RPMI7951 (cell line): ENCODE measurements around the gene LMLN. TPM values are rescaled to one million over a fixed set of nuclear protein-coding genes. Genes with fewer than 3 reads are reported as not detected.
"Not testable (repeated sequence)": the region's sequence is repeated elsewhere in the genome, so short reads cannot be mapped to it uniquely, and the experiment has no call there.

ENCODE experiments used
- DNase-seq: peaks from one replicate; pipeline ENCODE4 v3.0.0-alpha.2; 2012; ENCODE audit warnings: low read depth
- total RNA-seq: library from RNA; depleted of rRNA; stranded (reverse); fragments of >200 nt; shearing (Covaris generic); gene quantifications from 2 replicates; pipeline ENCODE4 v1.2.3, GENCODE V29; 2014

Gene LMLN
- total RNA-seq, 1 experiment from 2014 or later = 4.4 TPM

- no peak for DNase-seq
These were observed 67.2 kb downstream of the LMLN start for GRCh38 chr3:198027045-198027798.

DNA sequence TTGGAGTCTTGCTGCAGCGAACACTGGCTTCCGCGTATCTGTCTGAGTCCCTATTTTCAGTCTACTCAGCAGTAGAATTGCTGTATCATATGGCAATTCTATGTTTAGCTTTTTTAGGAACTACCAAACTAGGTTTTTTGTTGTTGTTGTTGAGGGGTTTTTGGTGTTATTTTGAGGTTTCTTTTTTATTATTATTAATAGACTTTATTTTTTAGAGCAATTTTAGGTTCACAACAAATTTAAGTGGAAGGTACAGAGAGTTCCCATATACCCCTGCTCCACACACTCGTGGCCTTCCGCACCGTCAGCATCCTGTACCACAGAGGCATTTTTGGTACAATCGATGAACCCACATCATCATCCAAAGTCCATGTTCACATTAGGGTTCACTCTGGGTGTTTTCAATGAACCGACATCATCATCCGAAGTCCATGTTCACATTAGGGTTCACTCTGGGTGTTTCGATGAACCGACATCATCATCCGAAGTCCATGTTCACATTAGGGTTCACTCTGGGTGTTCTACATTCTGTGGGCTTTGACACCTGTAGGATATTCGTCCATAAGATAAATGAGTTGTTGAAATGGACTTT is 67.9 kb downstream of the LMLN start:
- DNase-seq = no peak

GRCh38 chr3:198028718-198029117 is 68.7 kb downstream of the LMLN start:
- no peak for DNase-seq

GRCh38 chr3:198030125-198030524 is 70.1 kb downstream of the LMLN start:
- DNase-seq = no peak

- no peak for DNase-seq
These were observed 70.7 kb downstream of the LMLN start for GRCh38 chr3:198030726-198031125.

- no peak for DNase-seq
These were observed 72.3 kb downstream of the LMLN start for GRCh38 chr3:198032039-198032936.

DNA sequence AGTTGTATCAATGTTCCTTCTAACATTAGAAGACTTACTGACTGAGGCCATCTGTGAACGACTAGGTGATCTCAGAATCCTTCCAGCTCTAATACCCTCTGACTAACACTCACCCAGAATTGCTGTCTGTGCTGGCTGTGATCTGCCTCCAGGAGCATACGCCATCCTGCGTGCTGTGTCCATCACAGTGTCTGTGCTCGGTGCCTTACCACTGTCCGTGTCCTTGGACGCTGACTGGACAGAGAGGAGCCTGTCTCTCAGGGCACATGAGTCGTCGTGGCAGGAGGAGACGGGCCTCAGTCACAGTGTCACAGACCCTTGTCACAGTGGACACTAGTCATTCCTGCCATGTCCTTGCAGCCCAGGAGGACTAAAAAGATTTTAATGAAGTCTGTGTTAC is 83.1 kb downstream of the LMLN start:
- no peak for DNase-seq

DNA sequence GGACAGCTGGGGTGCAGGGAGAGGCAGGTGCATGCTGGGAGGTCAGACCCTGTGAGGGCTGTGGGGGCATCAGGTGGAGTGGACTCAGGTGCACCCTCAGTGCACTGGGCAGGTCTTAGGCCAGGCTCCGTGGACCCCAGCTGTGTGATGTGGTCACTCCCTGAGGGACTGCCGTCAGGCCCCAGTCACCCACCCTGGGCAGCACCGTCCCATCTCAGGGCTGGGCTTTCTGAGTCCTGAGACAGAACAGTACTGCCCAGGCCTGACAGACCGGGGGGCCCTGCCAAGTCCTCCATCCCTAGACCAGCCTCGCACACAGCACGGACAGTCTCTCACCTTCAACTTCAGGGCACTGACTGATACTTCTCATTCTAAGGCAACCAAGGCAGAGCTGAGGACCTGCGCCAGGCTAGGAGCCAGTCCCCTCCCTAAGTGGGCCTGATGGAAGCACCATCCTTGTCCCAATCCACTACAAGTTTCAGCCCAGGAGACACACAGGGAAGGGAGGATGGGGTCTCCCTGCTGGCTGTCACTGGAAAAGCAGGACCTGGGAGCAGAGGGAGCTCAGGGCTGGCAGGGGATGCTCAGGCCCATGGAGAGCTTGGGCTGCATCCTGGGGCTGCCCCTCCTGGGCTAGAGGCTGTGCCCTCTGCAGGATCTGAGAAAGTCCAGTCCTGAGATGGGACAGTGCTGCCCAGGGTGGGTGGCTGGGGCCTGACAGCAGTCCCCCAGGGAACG is 86.3 kb downstream of the LMLN start:
- DNase-seq = no peak

DNA sequence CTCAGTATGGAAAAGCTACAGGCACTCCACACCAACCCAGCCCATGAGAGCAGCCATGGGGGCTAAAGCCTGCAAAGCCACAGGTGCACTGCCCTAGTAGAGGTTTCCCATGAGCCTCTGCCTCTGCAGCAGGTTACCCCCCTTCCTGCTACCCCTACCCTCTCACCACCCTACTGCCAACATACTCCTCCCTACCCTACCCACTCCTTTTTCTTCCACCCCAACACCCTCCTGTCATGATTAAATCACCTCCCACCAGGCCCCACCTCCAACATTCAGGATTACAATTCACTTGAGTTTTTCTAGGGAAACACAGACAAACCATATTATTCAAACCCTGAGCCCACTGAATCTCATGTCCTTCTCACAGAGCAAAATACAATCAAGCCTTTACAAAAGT is 88.4 kb downstream of the LMLN start:
- no peak for DNase-seq

DNA sequence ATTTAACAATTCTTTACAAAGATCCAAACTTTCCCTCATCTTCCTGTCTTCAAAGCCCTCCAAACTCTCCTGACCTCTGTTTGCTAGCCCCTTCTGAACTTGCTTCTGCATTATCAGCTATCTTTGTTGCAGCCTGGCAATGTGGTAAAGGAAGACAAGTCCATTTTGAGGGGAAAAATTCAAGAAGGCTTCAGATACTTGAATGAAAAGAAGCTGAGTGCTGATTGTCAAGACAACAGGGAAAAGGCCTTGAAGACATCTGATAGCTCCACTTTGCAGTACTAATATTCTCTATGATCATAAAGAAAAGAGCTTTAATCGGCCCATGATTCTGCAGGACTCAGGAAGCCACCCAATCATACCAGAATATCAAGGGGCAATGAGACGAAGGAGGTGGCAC is 91.8 kb downstream of the LMLN start:
- DNase-seq = no peak

DNA sequence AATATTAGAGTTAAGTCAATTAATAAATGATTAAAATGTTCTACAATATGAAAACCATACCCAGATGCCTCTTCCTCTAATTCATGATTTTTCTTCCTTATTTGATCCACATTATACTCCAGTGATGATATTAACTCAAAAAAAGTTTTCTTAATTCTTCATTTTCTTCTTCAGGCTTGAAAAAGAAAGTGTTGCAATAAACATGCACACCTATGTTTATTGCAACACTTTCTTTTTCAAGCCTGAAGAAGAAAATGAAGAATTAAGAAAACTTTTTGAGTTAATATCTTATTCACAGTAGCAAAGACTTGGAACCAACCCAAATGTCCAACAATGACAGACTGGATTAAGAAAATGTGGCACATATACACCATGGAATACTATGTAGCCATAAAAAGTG is 93.4 kb downstream of the LMLN start:
- DNase-seq = not testable (repeated sequence)

- no peak for DNase-seq
These were observed 101.4 kb downstream of the LMLN start for GRCh38 chr3:198061119-198062067.

DNA sequence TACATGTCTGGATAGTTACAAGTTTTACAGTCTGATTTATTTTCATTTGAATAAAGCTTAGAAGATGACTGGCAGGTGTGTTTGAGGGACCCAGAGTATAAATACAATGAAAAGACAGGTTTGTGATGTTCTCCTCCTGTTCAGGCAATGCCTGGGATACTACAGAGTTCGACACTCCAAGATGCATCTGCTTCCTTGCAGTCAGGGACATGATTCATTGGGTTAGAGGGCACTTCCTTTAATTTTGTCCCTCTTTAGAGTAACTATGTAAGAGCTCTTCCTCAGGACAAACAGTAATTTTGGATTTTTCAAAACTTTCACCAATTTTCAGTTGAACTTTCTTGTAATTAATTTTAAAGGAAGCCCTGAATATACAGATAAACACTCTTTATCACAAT is 102.0 kb downstream of the LMLN start:
- DNase-seq = no peak

- no peak for DNase-seq
These were observed 104.4 kb downstream of the LMLN start for GRCh38 chr3:198064420-198064819.

GRCh38 chr3:198065897-198066296 is 105.9 kb downstream of the LMLN start:
- no peak for DNase-seq

DNA sequence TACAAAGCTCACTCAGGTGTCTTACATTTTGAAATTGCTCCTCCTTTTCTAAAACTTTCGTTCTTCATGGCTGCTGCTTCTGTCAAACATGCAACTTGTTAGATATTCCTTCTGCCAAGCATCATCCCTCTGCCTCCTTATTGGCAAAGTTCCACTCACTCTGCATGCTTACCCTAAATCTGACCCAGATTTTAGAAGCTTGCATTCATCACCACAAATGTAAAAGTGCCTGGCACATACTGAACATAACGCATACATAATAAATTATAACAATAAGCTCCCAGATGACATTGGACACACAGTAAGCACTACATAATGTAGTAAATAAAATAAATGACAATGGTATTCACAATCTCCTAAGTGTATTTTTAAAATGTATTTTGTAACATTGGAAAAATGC is 107.4 kb downstream of the LMLN start:
- no peak for DNase-seq

GRCh38 chr3:198070871-198071270 is 110.9 kb downstream of the LMLN start:
- DNase-seq = no peak

DNA sequence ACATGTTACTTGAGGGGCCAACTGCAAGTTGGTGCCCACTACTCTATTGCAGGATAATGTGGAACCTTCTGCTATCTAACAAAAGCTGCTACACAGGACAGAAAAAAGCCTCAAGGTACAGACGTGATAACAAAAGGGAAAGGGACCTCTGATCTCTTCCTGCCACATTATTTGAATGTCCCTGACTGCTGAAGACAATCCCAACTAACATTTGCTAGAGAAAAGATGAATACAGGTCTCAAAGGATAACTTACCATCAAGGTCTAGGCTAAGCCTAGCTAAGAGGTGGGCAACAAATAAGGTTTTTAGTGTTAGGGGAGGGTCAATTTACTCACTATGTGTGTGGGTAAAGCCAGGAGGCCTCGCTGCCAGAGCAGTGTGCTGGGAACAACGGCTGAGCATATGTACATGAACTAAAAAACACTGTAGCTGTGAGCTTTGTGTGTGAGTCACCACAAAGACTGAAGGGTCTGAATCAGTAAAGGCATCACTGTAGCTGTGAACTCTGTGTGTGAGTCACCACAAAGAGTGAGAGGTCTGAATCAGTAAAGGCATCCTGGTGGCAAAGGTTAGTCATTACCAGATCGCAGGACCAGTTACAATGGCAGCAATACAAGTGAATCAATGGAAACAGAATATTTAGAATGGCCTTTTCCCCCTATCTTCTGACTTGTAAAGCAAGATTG is 111.7 kb downstream of the LMLN start:
- peak; percentile 84 for DNase-seq

DNA sequence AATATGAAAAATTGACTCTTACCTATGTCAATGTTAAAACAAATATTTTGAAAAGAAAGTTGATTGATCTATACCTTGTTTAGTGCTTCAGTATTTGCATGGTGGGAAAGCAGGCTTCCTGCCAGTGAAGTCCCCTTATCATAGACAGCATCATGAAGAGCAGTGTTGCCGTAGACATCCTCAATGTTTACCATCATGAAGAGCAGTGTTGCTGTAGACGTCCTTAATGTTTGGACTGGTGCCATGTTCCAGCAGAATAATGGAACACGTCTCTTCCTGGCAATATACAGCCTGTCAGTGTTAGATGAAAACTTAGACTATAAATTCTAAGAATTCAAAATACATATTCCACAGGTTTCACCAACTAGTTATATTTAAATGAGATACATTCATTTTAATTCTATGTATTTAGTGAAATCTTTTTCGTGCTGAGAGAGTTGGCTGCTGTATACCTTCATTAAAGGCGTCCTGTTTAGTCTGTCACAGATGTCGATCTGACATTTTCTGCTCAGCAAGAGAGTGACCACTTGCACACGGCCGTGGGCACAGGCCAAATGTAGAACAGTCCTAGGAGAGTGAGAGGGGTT is 116.8 kb downstream of the LMLN start:
- no peak for DNase-seq
